ENCODE results near the gene SREBF1.
"Not testable (repeated sequence)": the region's sequence is repeated elsewhere in the genome, so short reads cannot be mapped to it uniquely, and the experiment has no call there.

Gene SREBF1

GRCh38 chr17:17809531-17810083, 27.2 kb downstream of the SREBF1 start:
- DNase-seq, result no peak

- no peak for DNase-seq
Measured at GRCh38 chr17:17808706-17809432, 27.9 kb downstream of the SREBF1 start.

GRCh38 chr17:17808200-17808599, 28.6 kb downstream of the SREBF1 start:
- not testable (repeated sequence) for DNase-seq

GRCh38 chr17:17807440-17807839, 29.3 kb downstream of the SREBF1 start:
- no peak for DNase-seq

- no peak for DNase-seq
Measured at GRCh38 chr17:17806611-17807274, 30.0 kb downstream of the SREBF1 start.

GRCh38 chr17:17806035-17806434, 30.8 kb downstream of the SREBF1 start:
- DNase-seq, result no peak

- DNase-seq, result no peak
Measured at GRCh38 chr17:17805575-17805974, 31.2 kb downstream of the SREBF1 start.

- no peak for DNase-seq
Measured at GRCh38 chr17:17804007-17804406, 32.8 kb downstream of the SREBF1 start.

GRCh38 chr17:17801800-17802481, 34.8 kb downstream of the SREBF1 start:
- no peak for DNase-seq

- DNase-seq, result no peak
Measured at GRCh38 chr17:17800504-17801021, 36.2 kb downstream of the SREBF1 start.

GRCh38 chr17:17798573-17799255, 38.1 kb downstream of the SREBF1 start:
- no peak for DNase-seq

GRCh38 chr17:17798010-17798556, 38.7 kb downstream of the SREBF1 start:
- DNase-seq, result no peak

- no peak for DNase-seq
Measured at GRCh38 chr17:17797119-17797809, 39.5 kb downstream of the SREBF1 start.

- DNase-seq, result no peak
Measured at GRCh38 chr17:17796787-17797061, 40.1 kb downstream of the SREBF1 start.

GRCh38 chr17:17795946-17796786, 40.6 kb downstream of the SREBF1 start:
- no peak for DNase-seq

- no peak for DNase-seq
Measured at GRCh38 chr17:17795296-17795695, 41.5 kb downstream of the SREBF1 start.

- no peak for DNase-seq
Measured at GRCh38 chr17:17794382-17794781, 42.4 kb downstream of the SREBF1 start.

- no peak for DNase-seq
Measured at GRCh38 chr17:17793378-17794214, 43.2 kb downstream of the SREBF1 start.

GRCh38 chr17:17792551-17793377, 44.0 kb downstream of the SREBF1 start:
- DNase-seq, result peak in 1 of 2 experiments; percentile 30

Measured in SHP77 (cell line).